HFF-Myc (cell line): ENCODE results near the gene ATP13A5.

Source experiments
- DNase-seq: peaks from one replicate; pipeline ENCODE4 v3.0.0-alpha.2; 2011; ENCODE audit warnings: low read depth; ENCODE audit errors: extremely low read depth
- H3K4me3 ChIP-seq: replicated peaks from 2 replicates; pipeline ENCODE4 v1.5.1; 2011; ENCODE audit warnings: low read depth, mild to moderate bottlenecking, control low read depth, low read length
- TF ChIP-seq, protein P1 (sequence below): IDR thresholded peaks from 2 replicates; pipeline ENCODE4 v1.5.1; 2012; ENCODE audit warnings: mild to moderate bottlenecking, low read depth, low read length, control low read depth; ENCODE audit errors: missing control alignments

Gene ATP13A5

DNA sequence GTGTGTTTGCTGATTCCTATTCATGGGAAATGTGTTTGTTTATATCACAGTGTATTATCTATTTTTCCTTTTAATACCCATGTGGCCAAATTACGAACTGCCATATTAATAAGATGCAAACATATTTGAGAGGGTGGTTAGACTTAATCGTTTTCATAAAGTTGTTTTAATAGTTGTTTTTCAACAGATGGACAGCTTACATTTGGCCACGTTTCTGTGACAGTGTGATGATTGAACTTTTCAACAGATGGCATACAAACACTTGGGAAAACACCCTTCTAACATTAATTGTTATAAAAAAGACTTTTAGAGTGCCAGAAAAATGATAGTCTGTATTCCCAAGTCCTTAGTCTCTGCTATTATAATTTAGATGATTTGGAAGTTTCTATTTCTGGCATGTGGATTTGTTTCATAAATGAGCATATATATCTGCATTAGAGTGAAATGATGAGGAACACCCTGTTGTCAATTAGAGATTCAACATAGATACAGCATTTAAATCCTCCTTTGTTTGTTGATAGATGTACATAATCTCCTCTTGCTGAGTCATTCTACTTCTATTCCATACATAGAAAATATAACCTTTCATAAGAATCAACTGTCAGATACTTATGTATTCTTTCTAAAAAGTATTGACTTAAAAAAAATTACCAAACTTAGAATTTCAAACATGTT is 124.4 kb downstream of the ATP13A5 start:
- no peak for DNase-seq
- TF ChIP-seq, protein P1, sequence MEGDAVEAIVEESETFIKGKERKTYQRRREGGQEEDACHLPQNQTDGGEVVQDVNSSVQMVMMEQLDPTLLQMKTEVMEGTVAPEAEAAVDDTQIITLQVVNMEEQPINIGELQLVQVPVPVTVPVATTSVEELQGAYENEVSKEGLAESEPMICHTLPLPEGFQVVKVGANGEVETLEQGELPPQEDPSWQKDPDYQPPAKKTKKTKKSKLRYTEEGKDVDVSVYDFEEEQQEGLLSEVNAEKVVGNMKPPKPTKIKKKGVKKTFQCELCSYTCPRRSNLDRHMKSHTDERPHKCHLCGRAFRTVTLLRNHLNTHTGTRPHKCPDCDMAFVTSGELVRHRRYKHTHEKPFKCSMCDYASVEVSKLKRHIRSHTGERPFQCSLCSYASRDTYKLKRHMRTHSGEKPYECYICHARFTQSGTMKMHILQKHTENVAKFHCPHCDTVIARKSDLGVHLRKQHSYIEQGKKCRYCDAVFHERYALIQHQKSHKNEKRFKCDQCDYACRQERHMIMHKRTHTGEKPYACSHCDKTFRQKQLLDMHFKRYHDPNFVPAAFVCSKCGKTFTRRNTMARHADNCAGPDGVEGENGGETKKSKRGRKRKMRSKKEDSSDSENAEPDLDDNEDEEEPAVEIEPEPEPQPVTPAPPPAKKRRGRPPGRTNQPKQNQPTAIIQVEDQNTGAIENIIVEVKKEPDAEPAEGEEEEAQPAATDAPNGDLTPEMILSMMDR, result no peak
- H3K4me3 ChIP-seq, result no peak overlapping the region

DNA sequence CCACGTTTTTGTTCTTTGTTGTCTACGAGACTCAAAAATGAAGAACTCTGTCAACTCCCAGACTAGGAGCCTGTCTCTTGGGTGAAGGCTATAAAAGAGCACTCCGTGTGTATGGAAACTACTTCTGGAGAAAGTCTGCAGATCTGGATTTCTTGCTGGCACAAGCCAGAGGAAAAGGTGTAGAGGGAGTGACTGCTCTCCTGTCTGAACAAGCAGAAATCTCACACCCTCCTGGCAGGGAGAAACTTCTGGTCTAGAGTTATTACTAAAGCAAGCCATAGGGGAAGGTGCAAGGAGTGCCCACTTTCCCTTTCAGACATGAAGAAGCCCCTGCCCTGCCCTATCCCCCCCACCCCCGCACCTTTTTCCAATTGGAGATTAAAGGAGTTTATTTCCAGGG is 128.1 kb downstream of the ATP13A5 start:
- no peak for DNase-seq
- TF ChIP-seq, protein P1, result no peak
- no peak overlapping the region for H3K4me3 ChIP-seq

DNA sequence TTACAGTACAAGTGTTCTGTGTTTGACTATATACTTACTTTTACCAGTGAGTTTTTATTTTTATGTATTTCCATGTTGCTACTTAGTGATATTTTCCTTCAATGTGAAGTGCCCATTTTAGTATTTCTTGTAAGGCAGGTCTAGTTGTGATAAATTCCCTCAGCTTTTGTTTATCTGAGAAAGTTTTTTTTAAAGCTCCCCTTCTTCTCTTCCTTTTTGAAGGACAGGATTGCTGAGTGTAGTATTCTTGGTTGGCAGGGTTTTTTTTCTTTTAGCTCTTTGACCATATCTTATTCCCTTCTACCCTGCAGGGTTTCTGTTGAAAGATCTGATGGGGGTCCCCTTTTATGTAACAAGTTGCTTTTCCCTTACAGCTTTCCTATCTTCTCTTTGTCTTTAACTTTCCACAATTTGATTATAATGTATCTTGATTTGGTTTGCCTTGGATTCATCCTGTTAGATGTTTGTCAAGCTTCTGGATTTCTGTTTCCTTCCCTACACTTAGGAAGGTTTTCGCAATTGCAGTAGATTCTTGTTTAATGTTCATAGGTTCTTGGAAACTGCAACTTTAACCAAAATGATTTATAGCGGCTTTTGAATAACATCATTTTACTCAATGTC is 129.6 kb downstream of the ATP13A5 start:
- no peak overlapping the region for H3K4me3 ChIP-seq
- TF ChIP-seq, protein P1, result no peak
- no peak for DNase-seq

DNA sequence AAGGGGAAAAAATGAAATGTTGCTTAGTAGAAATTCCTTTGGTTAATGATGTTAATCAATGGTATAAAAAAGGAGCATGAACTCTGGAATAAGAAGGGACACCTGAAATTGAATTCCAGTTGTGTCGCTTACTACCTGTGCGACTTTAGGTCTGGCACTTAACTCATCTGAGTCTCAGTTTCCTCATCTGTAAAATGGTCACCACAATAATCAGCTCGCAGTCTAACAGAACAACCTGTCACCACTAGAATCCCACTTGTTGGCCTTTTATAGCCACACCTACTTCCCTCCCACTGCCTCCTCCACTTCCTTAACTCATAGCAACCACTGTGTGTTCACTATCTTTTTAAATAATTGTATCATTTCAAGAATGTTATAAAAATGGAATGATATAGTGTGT is 135.0 kb downstream of the ATP13A5 start:
- no peak for DNase-seq
- no peak overlapping the region for H3K4me3 ChIP-seq
- TF ChIP-seq, protein P1, result no peak

DNA sequence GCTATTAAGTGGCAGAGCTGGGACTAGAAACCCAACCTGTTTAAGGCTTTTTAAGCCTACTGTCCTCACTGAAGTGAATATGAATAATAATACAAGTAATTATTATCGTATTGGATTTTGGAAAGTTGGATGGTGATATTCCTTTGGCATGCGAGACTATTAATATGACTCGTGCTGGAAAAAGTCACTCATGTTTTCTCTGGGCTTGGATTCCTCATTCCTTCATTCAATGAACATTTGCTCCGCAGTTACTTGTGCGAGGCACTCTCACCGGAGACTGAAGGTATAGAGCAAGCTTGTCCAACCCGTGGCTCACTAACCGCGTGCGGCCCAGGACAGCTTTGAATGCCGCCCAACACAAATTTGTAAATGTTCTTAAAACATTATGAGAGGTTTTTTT is 136.8 kb downstream of the ATP13A5 start:
- TF ChIP-seq, protein P1, result no peak
- DNase-seq, result no peak
- H3K4me3 ChIP-seq, result peak overlapping the region; percentile 22; the same call in 1 of the 2 replicates

DNA sequence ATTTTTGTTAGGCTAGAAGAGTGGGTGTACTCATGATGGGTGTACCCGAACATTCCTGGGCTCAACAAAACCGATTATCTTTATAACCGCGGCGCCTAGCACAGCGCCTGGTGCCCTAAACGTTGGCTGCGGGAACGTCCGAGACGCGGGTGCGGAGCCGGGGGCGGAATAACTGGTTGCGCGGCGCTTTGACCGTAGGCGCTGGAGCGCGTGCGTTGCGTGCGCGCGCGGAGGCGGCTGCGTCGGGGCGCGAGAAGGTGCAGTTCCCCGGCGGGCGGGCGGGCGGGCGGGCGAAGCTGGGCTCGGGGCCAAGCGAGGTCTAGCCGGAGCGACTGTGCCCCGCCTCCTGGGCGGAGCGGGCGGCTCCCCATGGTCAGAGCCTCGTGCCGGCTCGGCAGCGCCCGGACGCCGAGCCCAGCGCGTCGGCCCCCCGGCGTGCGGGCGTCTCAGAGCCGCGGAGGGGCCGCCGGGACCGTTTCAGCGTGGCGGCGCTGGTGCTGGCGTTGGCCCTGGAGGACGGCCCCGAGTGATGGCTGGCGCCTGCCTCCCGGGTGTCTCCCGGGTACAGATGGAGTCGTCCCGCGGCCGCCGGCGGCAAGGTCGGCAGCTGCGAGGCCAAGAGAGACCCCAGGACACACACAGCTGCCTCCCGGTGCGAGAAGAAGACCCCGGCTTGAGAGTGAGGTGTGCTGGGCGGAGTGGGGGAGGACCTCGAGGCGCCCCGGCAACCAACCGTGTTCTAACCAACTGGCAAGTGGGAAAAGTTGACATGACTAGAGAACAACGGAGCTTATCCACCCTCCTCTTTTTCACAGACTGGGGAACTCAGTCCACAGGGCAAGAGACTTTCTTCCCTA is 137.5 kb downstream of the ATP13A5 start, which contains the start of gene PLAAT1:
PLAAT1 (plus strand) TSS at position 373 of the 857 bp plus-strand sequence. CDS start 14,429 bp downstream, outside the sequence.
- TF ChIP-seq, protein P1, result no peak
- peak; percentile 2 for DNase-seq
- peak within 1 kb of the TSS; percentile 27 for H3K4me3 ChIP-seq
